ENCODE data around the gene C4orf54. TPM values are rescaled to one million over a fixed set of nuclear protein-coding genes. Genes with fewer than 3 reads are reported as not detected.

The C4orf54 gene
- total RNA-seq, 3 donors from 2014 or later: not detected

- Histone ChIP-seq H3K27ac (no peak overlapping the region), H3K27me3 (no peaks in the 10 kb centered on the region), H3K36me3 (no peaks in the 10 kb centered on the region), H3K4me1 (no peaks in the 10 kb centered on the region), H3K4me3 (no peak overlapping the region), H3K9me3 (no peaks in the 10 kb centered on the region)
- TF ChIP-seq CTCF (IDR thresholded peaks at IDR 0.05) (no peak), POLR2AphosphoS5 (IDR thresholded peaks at IDR 0.05) (no peak), POLR2A (IDR thresholded peaks at IDR 0.05) (no peak)
- DNase-seq (ENCODE audit: low spot score in 2 of 2): no peak
- intact Hi-C loops (cut with DNase I; ENCODE audit: low total_unique reads): no loop called here
Measured at GRCh38 chr4:99645036-99645435, 12.6 kb downstream of the C4orf54 start.

- H3K27ac ChIP-seq: no peak overlapping the region
- intact Hi-C loops (cut with DNase I; ENCODE audit: low total_unique reads): no loop called here
Measured at GRCh38 chr4:99644453-99644852, 13.2 kb downstream of the C4orf54 start.

GRCh38 chr4:99642725-99643489 is 14.7 kb downstream of the C4orf54 start:
- TF ChIP-seq POLR2AphosphoS5 (IDR thresholded peaks at IDR 0.05): no peak
- Histone ChIP-seq H3K27me3 (no peaks in the 10 kb centered on the region), H3K27ac (no peak overlapping the region), H3K4me1 (no peaks in the 10 kb centered on the region), H3K4me3 (no peak overlapping the region), H3K36me3 (no peaks in the 10 kb centered on the region), H3K9me3 (no peaks in the 10 kb centered on the region)
- no peak for DNase-seq (ENCODE audit: low spot score in 2 of 2)
- intact Hi-C loops (cut with DNase I; ENCODE audit: low total_unique reads): no loop called here

More at GRCh38 chr4:99644453-99644852, 13.2 kb downstream of the C4orf54 start:
- Histone ChIP-seq H3K4me1 (no peaks in the 10 kb centered on the region), H3K36me3 (no peaks in the 10 kb centered on the region), H3K9me3 (no peaks in the 10 kb centered on the region), H3K27me3 (no peaks in the 10 kb centered on the region), H3K4me3 (no peak overlapping the region)
- DNase-seq (ENCODE audit: low spot score in 2 of 2): no peak
- TF ChIP-seq POLR2A (IDR thresholded peaks at IDR 0.05) (no peak), CTCF (IDR thresholded peaks at IDR 0.05) (no peak), POLR2AphosphoS5 (IDR thresholded peaks at IDR 0.05) (no peak)

- Histone ChIP-seq H3K27me3 (no peaks in the 10 kb centered on the region), H3K9me3 (no peaks in the 10 kb centered on the region), H3K36me3 (no peaks in the 10 kb centered on the region), H3K4me1 (no peaks in the 10 kb centered on the region), H3K27ac (no peak overlapping the region), H3K4me3 (no peak overlapping the region)
- TF ChIP-seq POLR2AphosphoS5 (IDR thresholded peaks at IDR 0.05) (no peak), CTCF (IDR thresholded peaks at IDR 0.05) (no peak), POLR2A (IDR thresholded peaks at IDR 0.05) (no peak)
- intact Hi-C loops (cut with DNase I; ENCODE audit: low total_unique reads): no loop called here
- DNase-seq (ENCODE audit: low spot score in 2 of 2): no peak
Measured at GRCh38 chr4:99640676-99641075, 17.0 kb downstream of the C4orf54 start.

- intact Hi-C loops (cut with DNase I; ENCODE audit: low total_unique reads): no loop called here
- no peak for TF ChIP-seq POLR2A (IDR thresholded peaks at IDR 0.05)
- TF ChIP-seq CTCF (IDR thresholded peaks at IDR 0.05): no peak
- no peak for TF ChIP-seq POLR2AphosphoS5 (IDR thresholded peaks at IDR 0.05)
- no peaks in the 10 kb centered on the region for H3K9me3 ChIP-seq
- no peak overlapping the region for H3K27ac ChIP-seq
- no peaks in the 10 kb centered on the region for H3K4me1 ChIP-seq
- H3K36me3 ChIP-seq: no peaks in the 10 kb centered on the region
- no peaks in the 10 kb centered on the region for H3K27me3 ChIP-seq
- no peak for DNase-seq (ENCODE audit: low spot score in 2 of 2)
- H3K4me3 ChIP-seq: no peak overlapping the region
Measured at GRCh38 chr4:99637174-99637573, 20.5 kb downstream of the C4orf54 start.
